Uterus (tissue), 2 donors: ENCODE data around the gene RPS27.

Source experiments
- POLR2A ChIP-seq, 2 donors: fragments of 450-650 bp; IDR thresholded peaks; one replicate each; pipeline ENCODE4 v1.6.1; 2016; ENCODE audit warnings: antibody characterized with exemption in 2 of 2, mild to moderate bottlenecking in 1 of 2, moderate library complexity in 1 of 2
- TF ChIP-seq, protein P1 (sequence below), 4 experiments: fragments of 200-600 bp in 2 of 4; fragments of 450-650 bp in 2 of 4; sonication (generic) in 2 of 4; IDR thresholded peaks; one replicate each; pipeline ENCODE4 v1.5.1; 2016 to 2019; ENCODE audit warnings: antibody characterized with exemption in 4 of 4, mild to moderate bottlenecking in 2 of 4, moderate library complexity in 1 of 4

- no peak for TF ChIP-seq POLR2A (IDR thresholded peaks at IDR 0.05)
- TF ChIP-seq, protein P1, sequence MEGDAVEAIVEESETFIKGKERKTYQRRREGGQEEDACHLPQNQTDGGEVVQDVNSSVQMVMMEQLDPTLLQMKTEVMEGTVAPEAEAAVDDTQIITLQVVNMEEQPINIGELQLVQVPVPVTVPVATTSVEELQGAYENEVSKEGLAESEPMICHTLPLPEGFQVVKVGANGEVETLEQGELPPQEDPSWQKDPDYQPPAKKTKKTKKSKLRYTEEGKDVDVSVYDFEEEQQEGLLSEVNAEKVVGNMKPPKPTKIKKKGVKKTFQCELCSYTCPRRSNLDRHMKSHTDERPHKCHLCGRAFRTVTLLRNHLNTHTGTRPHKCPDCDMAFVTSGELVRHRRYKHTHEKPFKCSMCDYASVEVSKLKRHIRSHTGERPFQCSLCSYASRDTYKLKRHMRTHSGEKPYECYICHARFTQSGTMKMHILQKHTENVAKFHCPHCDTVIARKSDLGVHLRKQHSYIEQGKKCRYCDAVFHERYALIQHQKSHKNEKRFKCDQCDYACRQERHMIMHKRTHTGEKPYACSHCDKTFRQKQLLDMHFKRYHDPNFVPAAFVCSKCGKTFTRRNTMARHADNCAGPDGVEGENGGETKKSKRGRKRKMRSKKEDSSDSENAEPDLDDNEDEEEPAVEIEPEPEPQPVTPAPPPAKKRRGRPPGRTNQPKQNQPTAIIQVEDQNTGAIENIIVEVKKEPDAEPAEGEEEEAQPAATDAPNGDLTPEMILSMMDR (IDR thresholded peaks at IDR 0.05): no peak
Observed at GRCh38 chr1:154019940-154020339, 29.4 kb downstream of the RPS27 start.
